PC-3 (cell line): ENCODE results near the gene NTN4.
"Not testable (repeated sequence)": the region's sequence is repeated elsewhere in the genome, so short reads cannot be mapped to it uniquely, and the experiment has no call there.

ENCODE experiments used
- CTCF ChIP-seq: fragments of 300-600 bp; sonication (generic); conservative IDR thresholded peaks from 2 replicates; pipeline ENCODE4 v1.5.1; 2017; ENCODE audit warnings: antibody characterized with exemption, low read depth, mild to moderate bottlenecking, low read length
- EZH2 ChIP-seq: fragments of 300-600 bp; sonication (generic); IDR thresholded peaks from one replicate; pipeline ENCODE4 v1.6.1; 2017; ENCODE audit warnings: antibody characterized with exemption, mild to moderate bottlenecking, low read length; ENCODE audit not compliant: unreplicated experiment
- EZH2phosphoT487 ChIP-seq: fragments of 300-600 bp; sonication (generic); IDR thresholded peaks from 2 replicates; pipeline ENCODE4 v1.6.1; 2018; ENCODE audit warnings: mild to moderate bottlenecking, antibody characterized with exemption, low read length, borderline replicate concordance

- not testable (repeated sequence) for TF ChIP-seq EZH2, EZH2phosphoT487, CTCF
Measured at GRCh38 chr12:95677782-95678181, 112.8 kb downstream of the NTN4 start.
